MCF 10A (cell line): Measurements from ENCODE around the gene PCDHB13. TPM values are rescaled to one million over a fixed set of nuclear protein-coding genes. Genes with fewer than 3 reads are reported as not detected.

ENCODE experiments used
- BruUV-seq: library from RNA; stranded (reverse); fragments of 400-500 nt; replicated peaks from 2 replicates; lab custom pipeline; 2021; lab: Mats Ljungman, UMichigan
- CTCF ChIA-PET: fragments of 300-600 bp; sonication (Branson Sonifier 250); formaldehyde crosslinking; extraction: SDS; loops from one replicate; lab custom pipeline; 2021; ENCODE audit warnings: antibody characterized with exemption, inconsistent platforms; lab: Yijun Ruan, JAX
- POLR2A ChIA-PET: fragments of 300-600, 350-650 bp; sonication (Branson Sonifier 250); formaldehyde crosslinking; extraction: SDS; loops from one replicate; lab custom pipeline; 2020; ENCODE audit warnings: antibody characterized with exemption, inconsistent platforms; lab: Yijun Ruan, JAX
- DNase-seq: peaks from one replicate; pipeline ENCODE4 v3.0.0-alpha.2; 2018; ENCODE audit not compliant: unreplicated experiment
- H3K27ac Mint-ChIP-seq: one replicate; pipeline ENCODE4 v1.8.0; 2022; ENCODE audit warnings: mild to moderate bottlenecking, low read depth, mixed read lengths; ENCODE audit not compliant: unreplicated experiment
- H3K27me3 Mint-ChIP-seq: one replicate; pipeline ENCODE4 v1.8.0; 2022; ENCODE audit warnings: mixed read lengths; ENCODE audit not compliant: insufficient read depth, unreplicated experiment
- H3K36me3 Mint-ChIP-seq: one replicate; pipeline ENCODE4 v1.8.0; 2022; ENCODE audit warnings: mild to moderate bottlenecking, moderate library complexity, mixed read lengths; ENCODE audit not compliant: insufficient read depth, unreplicated experiment
- H3K4me1 Mint-ChIP-seq: one replicate; pipeline ENCODE4 v1.8.0; 2022; ENCODE audit warnings: mixed read lengths; ENCODE audit not compliant: insufficient read depth, unreplicated experiment
- H3K4me3 Mint-ChIP-seq: one replicate; pipeline ENCODE4 v1.8.0; 2022; ENCODE audit warnings: mild to moderate bottlenecking, moderate library complexity, mixed read lengths; ENCODE audit not compliant: unreplicated experiment
- H3K9me3 Mint-ChIP-seq: one replicate; pipeline ENCODE4 v1.8.0; 2022; ENCODE audit warnings: mixed read lengths; ENCODE audit not compliant: unreplicated experiment
- intact Hi-C: fragments of 100-400 bp; cut with micrococcal nuclease; formaldehyde crosslinking; loops from 2 replicates; pipeline ENCODE4 v1.14.1; 2022
- total RNA-seq: library from RNA; stranded (reverse); gene quantifications from 2 replicates; pipeline ENCODE4 v1.2.3, GENCODE V29; 2022
- TF ChIP-seq, protein P1 (sequence below): fragments of 200-600 bp; IDR thresholded peaks from one replicate; pipeline ENCODE4 v1.8.0; 2022; ENCODE audit warnings: antibody characterized with exemption, mild to moderate bottlenecking; ENCODE audit not compliant: unreplicated experiment

Gene PCDHB13
- total RNA-seq, 1 experiment from 2014 or later = 3.5 TPM

DNA sequence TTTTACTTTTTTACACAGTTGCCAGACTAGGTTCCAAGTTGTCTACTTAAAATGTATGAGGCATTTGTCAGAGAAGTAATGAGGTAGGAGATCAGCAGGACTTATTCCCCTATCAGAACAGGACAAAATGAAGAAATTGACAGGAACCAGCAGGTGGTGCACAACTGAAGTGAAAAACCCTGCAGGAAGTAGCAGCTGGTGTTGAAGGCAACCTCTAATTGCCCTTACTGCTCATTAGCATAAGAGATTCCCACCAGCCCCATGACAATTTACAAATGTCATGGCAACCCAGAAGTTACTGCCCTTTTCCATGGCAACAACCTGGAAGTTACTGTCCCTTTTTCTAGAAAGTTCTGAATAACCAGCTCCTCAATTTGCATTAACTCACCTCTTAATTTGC lies 36.9 kb downstream of the PCDHB13 start:
- Mint-ChIP-seq H3K27me3 (no peaks in the 10 kb centered on the region), H3K4me1 (no peaks in the 10 kb centered on the region), H3K27ac (no peak overlapping the region), H3K4me3 (no peak overlapping the region), H3K36me3 (peaks cover 16% of the 10 kb centered on the region), H3K9me3 (peaks cover 41% of the 10 kb centered on the region)
- ChIA-PET POLR2A (no interaction called here), CTCF (interaction anchor here (1.7 to 2.4 kb wide), 2 partner anchors 27 to 70 kb away, joined by 5 to 8 read pairs; partner anchors contain the start of genes PCDHB14 and TAF7)
- TF ChIP-seq, protein P1, sequence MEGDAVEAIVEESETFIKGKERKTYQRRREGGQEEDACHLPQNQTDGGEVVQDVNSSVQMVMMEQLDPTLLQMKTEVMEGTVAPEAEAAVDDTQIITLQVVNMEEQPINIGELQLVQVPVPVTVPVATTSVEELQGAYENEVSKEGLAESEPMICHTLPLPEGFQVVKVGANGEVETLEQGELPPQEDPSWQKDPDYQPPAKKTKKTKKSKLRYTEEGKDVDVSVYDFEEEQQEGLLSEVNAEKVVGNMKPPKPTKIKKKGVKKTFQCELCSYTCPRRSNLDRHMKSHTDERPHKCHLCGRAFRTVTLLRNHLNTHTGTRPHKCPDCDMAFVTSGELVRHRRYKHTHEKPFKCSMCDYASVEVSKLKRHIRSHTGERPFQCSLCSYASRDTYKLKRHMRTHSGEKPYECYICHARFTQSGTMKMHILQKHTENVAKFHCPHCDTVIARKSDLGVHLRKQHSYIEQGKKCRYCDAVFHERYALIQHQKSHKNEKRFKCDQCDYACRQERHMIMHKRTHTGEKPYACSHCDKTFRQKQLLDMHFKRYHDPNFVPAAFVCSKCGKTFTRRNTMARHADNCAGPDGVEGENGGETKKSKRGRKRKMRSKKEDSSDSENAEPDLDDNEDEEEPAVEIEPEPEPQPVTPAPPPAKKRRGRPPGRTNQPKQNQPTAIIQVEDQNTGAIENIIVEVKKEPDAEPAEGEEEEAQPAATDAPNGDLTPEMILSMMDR = no peak
- BruUV-seq = no TSS peak
- intact Hi-C loops = no loop called here
- DNase-seq = no peak

DNA sequence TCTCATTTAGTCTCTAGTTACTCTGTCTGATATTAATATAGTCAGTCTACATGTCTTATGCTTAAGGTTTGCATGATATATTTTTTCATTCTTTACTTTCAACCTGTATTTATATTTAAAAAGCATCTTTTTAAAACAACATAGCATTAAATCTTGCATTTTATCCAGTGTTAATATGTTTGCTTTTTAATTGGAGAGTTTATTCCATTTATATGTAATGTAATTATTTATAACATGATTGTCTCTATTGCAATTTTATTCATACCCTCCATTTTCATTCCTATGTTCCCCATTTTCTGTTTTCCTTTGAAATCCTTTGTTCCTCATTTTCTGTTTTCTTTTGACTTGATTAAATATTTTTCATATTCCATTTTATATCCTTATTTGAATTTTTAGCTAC lies 44.7 kb downstream of the PCDHB13 start:
- DNase-seq = no peak
- peaks cover 60% of the 10 kb centered on the region for H3K9me3 Mint-ChIP-seq
- ChIA-PET CTCF (no interaction called here), POLR2A (no interaction called here)
- no peaks in the 10 kb centered on the region for H3K4me1 Mint-ChIP-seq
- intact Hi-C loops = no loop called here
- H3K27me3 Mint-ChIP-seq = no peaks in the 10 kb centered on the region
- BruUV-seq = no TSS peak
- H3K36me3 Mint-ChIP-seq = no peaks in the 10 kb centered on the region
- H3K4me3 Mint-ChIP-seq = no peak overlapping the region
- TF ChIP-seq, protein P1 = no peak
- no peak overlapping the region for H3K27ac Mint-ChIP-seq

DNA sequence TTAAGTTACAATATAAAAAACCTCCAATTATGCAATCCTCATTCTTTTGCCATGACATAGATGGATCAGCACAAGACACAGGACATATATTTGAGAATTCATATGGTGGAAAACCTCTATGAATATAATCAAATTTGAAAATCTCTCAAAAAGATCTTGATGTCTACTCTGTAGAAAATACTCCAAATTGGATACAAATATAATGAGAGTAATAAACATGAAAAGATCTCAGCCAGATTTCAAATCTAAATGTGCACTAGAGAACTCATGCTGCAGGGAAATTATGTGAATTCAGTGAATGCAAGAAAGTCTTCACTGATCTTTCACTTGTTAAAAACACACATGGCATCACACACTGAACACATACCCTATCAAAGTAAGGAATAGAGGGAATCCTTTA lies 45.2 kb downstream of the PCDHB13 start:
- CTCF ChIA-PET = interaction anchor here (0.6 kb wide), 1 partner anchor 389 kb away, joined by 7 read pairs; no protein-coding TSS in a partner anchor
- DNase-seq = no peak
- no peak overlapping the region for H3K4me3 Mint-ChIP-seq
- intact Hi-C loops = no loop called here
- peaks cover 64% of the 10 kb centered on the region for H3K9me3 Mint-ChIP-seq
- H3K36me3 Mint-ChIP-seq = no peaks in the 10 kb centered on the region
- POLR2A ChIA-PET = no interaction called here
- no peaks in the 10 kb centered on the region for H3K27me3 Mint-ChIP-seq
- H3K27ac Mint-ChIP-seq = no peak overlapping the region
- BruUV-seq = no TSS peak
- H3K4me1 Mint-ChIP-seq = no peaks in the 10 kb centered on the region
- TF ChIP-seq, protein P1 = no peak

DNA sequence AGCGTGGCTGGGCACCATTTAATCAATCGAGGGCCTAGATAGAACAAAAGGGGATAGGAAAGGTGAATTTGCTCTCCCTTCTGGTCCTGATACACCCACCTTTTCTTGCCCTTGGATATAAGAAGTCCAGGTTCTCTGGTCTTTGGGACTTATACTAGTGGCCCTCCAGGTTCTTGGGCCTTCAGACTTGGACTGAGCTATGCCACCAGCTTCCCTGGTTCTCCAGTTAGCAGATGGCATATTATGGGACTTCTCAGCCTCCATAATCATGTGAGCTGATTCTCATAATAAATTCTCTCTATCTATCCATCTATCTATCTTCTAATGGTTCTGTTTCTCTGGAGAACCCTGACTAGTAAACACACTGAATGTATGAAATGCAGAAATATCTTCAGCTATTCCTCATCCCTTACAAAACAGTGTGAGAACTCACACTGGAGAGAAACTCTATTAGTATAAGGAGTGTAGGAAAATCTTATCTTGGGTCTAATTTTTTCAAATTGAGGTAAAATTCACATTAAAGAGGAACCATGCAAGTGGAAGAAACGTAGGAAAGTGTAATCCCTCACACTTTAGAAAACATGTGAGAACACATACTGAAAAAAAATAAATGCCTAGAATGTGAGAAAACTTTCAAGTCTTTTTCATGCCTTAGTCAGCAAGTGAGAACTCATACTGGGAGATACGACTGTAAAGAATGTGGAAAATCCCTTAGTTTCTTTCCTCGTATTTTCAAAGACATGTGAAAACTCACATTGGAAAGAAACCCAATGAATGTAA lies 46.9 kb downstream of the PCDHB13 start:
- Mint-ChIP-seq H3K27ac (no peak overlapping the region), H3K36me3 (no peaks in the 10 kb centered on the region), H3K9me3 (peaks cover 67% of the 10 kb centered on the region), H3K27me3 (no peaks in the 10 kb centered on the region), H3K4me1 (no peaks in the 10 kb centered on the region), H3K4me3 (no peak overlapping the region)
- ChIA-PET POLR2A (interaction anchor here (0.7 kb wide), 1 partner anchor 62 kb away, joined by 3 read pairs; no protein-coding TSS in a partner anchor), CTCF (interaction anchor here (0.9 kb wide), 1 partner anchor 307 kb away, joined by 3 read pairs; no protein-coding TSS in a partner anchor)
- intact Hi-C loops = no loop called here
- TF ChIP-seq, protein P1 = no peak
- peak; percentile 23 for DNase-seq
- no TSS peak for BruUV-seq
